Endothelial cell of umbilical vein (primary cell): ENCODE measurements around the gene TTLL7. TPM values are rescaled to one million over a fixed set of nuclear protein-coding genes. Genes with fewer than 3 reads are reported as not detected.
A peak's percentile ranks its signal among the peaks of the same experiment; 100 is the strongest.

Source experiments
- BruUV-seq: library from RNA; stranded (reverse); fragments of 400-500 nt; replicated peaks from 2 replicates; lab custom pipeline; 2021; lab: Mats Ljungman, UMichigan
- CTCF ChIA-PET: fragments of 300-600, 350-600 bp; sonication (Branson Sonifier 250); formaldehyde crosslinking; loops from one replicate; lab custom pipeline; 2021; ENCODE audit warnings: antibody characterized with exemption, inconsistent platforms; lab: Charles Lee
- POLR2A ChIA-PET: fragments of 300-600, 350-600 bp; sonication (Branson Sonifier 250); formaldehyde crosslinking; loops from one replicate; lab custom pipeline; 2021; ENCODE audit warnings: antibody characterized with exemption, inconsistent platforms; lab: Charles Lee
- DNase-seq: peaks from one replicate; pipeline ENCODE4 v3.0.0-alpha.2; 2011; ENCODE audit warnings: low read depth, low spot score
- FAIRE-seq: peaks from 2 replicates; lab custom pipeline; 2011; peaks lifted over from hg19 to GRCh38; lab: Jason Lieb, UNC
- H2AFZ ChIP-seq: 2 replicates; pipeline ENCODE4 v1.6.0; 2012; ENCODE audit warnings: low read depth, low read length, control low read depth, inconsistent platforms
- H3K27ac ChIP-seq: 2 replicates; pipeline ENCODE4 v1.5.1; 2011; ENCODE audit warnings: low read depth, mild to moderate bottlenecking, control low read depth, low read length, moderate library complexity; ENCODE audit not compliant: insufficient read depth
- H3K27me3 ChIP-seq, 2 experiments: 2 replicates each; pipeline versions ENCODE4 v1.6.0 to v1.6.1; 2011; ENCODE audit warnings: low read length in 2 of 2, mixed read lengths in 1 of 2; ENCODE audit not compliant: control insufficient read depth in 2 of 2, insufficient read depth in 2 of 2
- H3K36me3 ChIP-seq, 2 experiments: 2 replicates in 1 of 2; 3 replicates in 1 of 2; pipeline ENCODE4 v1.5.1; 2011; ENCODE audit warnings: low read length in 2 of 2, mild to moderate bottlenecking in 1 of 2, moderate library complexity in 1 of 2; ENCODE audit not compliant: control insufficient read depth in 2 of 2, insufficient read depth in 2 of 2; ENCODE audit errors: extremely low read depth in 1 of 2
- H3K4me1 ChIP-seq: 3 replicates; pipeline ENCODE4 v1.5.1; 2011; ENCODE audit warnings: mild to moderate bottlenecking, low read length; ENCODE audit not compliant: control insufficient read depth, insufficient read depth; ENCODE audit errors: extremely low read depth
- H3K4me2 ChIP-seq: 2 replicates; pipeline ENCODE4 v1.6.1; 2011; ENCODE audit warnings: low read length, control low read depth, mixed read lengths; ENCODE audit not compliant: insufficient read depth
- H3K4me3 ChIP-seq, 3 experiments: fragments of 200-600 bp in 1 of 3; sonication (generic), shearing (Covaris generic) in 1 of 3; replicated peaks in 1 of 3; 2 replicates each; pipeline ENCODE4 v1.5.1; 2011 to 2016; ENCODE audit warnings: control low read depth in 3 of 3, low read length in 3 of 3, mild to moderate bottlenecking in 2 of 3, inconsistent platforms in 1 of 3, low read depth in 1 of 3, moderate library complexity in 1 of 3; ENCODE audit not compliant: insufficient read depth in 1 of 3
- H3K79me2 ChIP-seq: 2 replicates; pipeline ENCODE4 v1.6.0; 2012; ENCODE audit warnings: low read length, inconsistent platforms; ENCODE audit not compliant: control insufficient read depth, insufficient read depth
- H3K9ac ChIP-seq: replicated peaks from 2 replicates; pipeline ENCODE3; 2011; ENCODE audit warnings: low read length, control low read depth; ENCODE audit not compliant: insufficient read depth; ENCODE audit errors: extremely low read depth
- H3K9me1 ChIP-seq: replicated peaks from 3 replicates; pipeline ENCODE4 v1.6.0; 2011; ENCODE audit warnings: mild to moderate bottlenecking, low read length; ENCODE audit not compliant: control insufficient read depth, insufficient read depth; ENCODE audit errors: extremely low read depth
- H3K9me3 ChIP-seq: replicated peaks from 2 replicates; pipeline ENCODE4 v1.5.1; 2012; ENCODE audit warnings: low read length, inconsistent platforms; ENCODE audit not compliant: control insufficient read depth, insufficient read depth
- H4K20me1 ChIP-seq: replicated peaks from 2 replicates; pipeline ENCODE3; 2011; ENCODE audit warnings: mild to moderate bottlenecking, low read length; ENCODE audit not compliant: control insufficient read depth, insufficient read depth; ENCODE audit errors: extremely low read depth
- CTCF ChIP-seq, 2 donors: IDR thresholded peaks; 1 replicate in 1 of 2; 2 replicates in 1 of 2; pipeline ENCODE4 v1.5.1; 2011; ENCODE audit warnings: low read length in 2 of 2, mild to moderate bottlenecking in 2 of 2, moderate library complexity in 2 of 2, control low read depth in 1 of 2, inconsistent platforms in 1 of 2, low read depth in 1 of 2; ENCODE audit not compliant: insufficient read depth in 1 of 2; ENCODE audit errors: extremely low read depth in 1 of 2
- EZH2 ChIP-seq: IDR thresholded peaks from 2 replicates; pipeline ENCODE4 v1.6.1; 2012; ENCODE audit warnings: borderline replicate concordance, low read depth, mild to moderate bottlenecking, moderate library complexity, low read length, inconsistent platforms; ENCODE audit not compliant: severe bottlenecking
- FOS ChIP-seq: IDR thresholded peaks from 2 replicates; pipeline ENCODE4 v1.6.1; 2011; ENCODE audit warnings: mild to moderate bottlenecking, low read length, moderate library complexity, borderline replicate concordance; ENCODE audit not compliant: insufficient read depth
- GATA2 ChIP-seq: IDR thresholded peaks from 2 replicates; pipeline ENCODE4 v1.7.0; 2011; ENCODE audit warnings: low read depth, mild to moderate bottlenecking, moderate library complexity, mixed read lengths, low read length; ENCODE audit not compliant: insufficient read length, insufficient read depth
- JUN ChIP-seq: IDR thresholded peaks from 2 replicates; pipeline ENCODE4 v1.6.1; 2011; ENCODE audit warnings: borderline replicate concordance, low read depth; ENCODE audit not compliant: insufficient read length, insufficient read depth
- MAX ChIP-seq: IDR thresholded peaks from 2 replicates; pipeline ENCODE4 v1.6.1; 2011; ENCODE audit not compliant: insufficient read depth, insufficient read length
- MYC ChIP-seq: IDR thresholded peaks from one replicate; pipeline ENCODE4 v1.6.1; 2011; ENCODE audit warnings: mild to moderate bottlenecking, low read depth, low read length
- POLR2A ChIP-seq: IDR thresholded peaks from 2 replicates; pipeline ENCODE4 v1.6.1; 2012; ENCODE audit warnings: low read depth, mild to moderate bottlenecking, control low read depth, low read length
- POLR2AphosphoS5 ChIP-seq: IDR thresholded peaks from 2 replicates; pipeline ENCODE4 v1.6.1; 2012; ENCODE audit warnings: low read depth, mild to moderate bottlenecking, control low read depth, low read length, moderate library complexity; ENCODE audit not compliant: insufficient read depth
- dilution Hi-C: fragments of 300-500 bp; cut with MboI; formaldehyde crosslinking; loops from one replicate; pipeline ENCODE4 v1.15.0; 2019; ENCODE audit warnings: low sequenced_read_pairs; ENCODE audit not compliant: extremely low pct_ligation_motif_present
- intact Hi-C: fragments of 100-400 bp; cut with micrococcal nuclease; formaldehyde crosslinking; loops from one replicate; pipeline ENCODE4 v1.10.0; 2022
- polyA plus RNA-seq, 4 experiments: library from polyadenylated mRNA; depleted of rRNA in 3 of 4; stranded (reverse) in 3 of 4; unstranded in 1 of 4; fragments of >200 nt; gene quantifications; 2 replicates each; pipeline versions ENCODE4 v1.2.1 to v1.2.3, GENCODE V29; 2011 to 2012; ENCODE audit warnings: missing spikeins in 1 of 4
- total RNA-seq: library from RNA; stranded (reverse); gene quantifications from 2 replicates; pipeline ENCODE4 v1.2.3, GENCODE V29; 2021

The TTLL7 gene
- total and polyA plus RNA-seq, 2 donors (not counting 3 experiments of a cell fraction or from before 2014, with no cell fraction given) = 2.1 to 11.7 TPM

GRCh38 chr1:83900524-83900923, 98.4 kb downstream of the TTLL7 start:
- Histone ChIP-seq H3K9me3 (no peaks in the 10 kb centered on the region), H4K20me1 (no peaks in the 10 kb centered on the region), H3K4me3 (no peak overlapping the region), H3K9me1 (no peaks in the 10 kb centered on the region), H2AFZ (no peak overlapping the region), H3K4me1 (peaks cover 3% of the 10 kb centered on the region), H3K79me2 (no peaks in the 10 kb centered on the region), H3K27me3 (no peaks in the 10 kb centered on the region), H3K4me2 (no peak overlapping the region), H3K9ac (no peak overlapping the region), H3K27ac (no peak overlapping the region), H3K36me3 (no peaks in the 10 kb centered on the region)
- no TSS peak for BruUV-seq
- dilution Hi-C loops (no loop called here), intact Hi-C loops (no loop called here)
- CTCF ChIA-PET = interaction anchor here (1.3 kb wide), 1 partner anchor 9 kb away, joined by 4 read pairs; no protein-coding TSS in a partner anchor
- no peak for TF ChIP-seq MAX
- DNase-seq (no peak), FAIRE-seq (peak; percentile 55)
- POLR2A ChIA-PET = no interaction called here

- Histone ChIP-seq H3K27me3 (no peaks in the 10 kb centered on the region), H2AFZ (no peak overlapping the region), H3K9me1 (no peaks in the 10 kb centered on the region), H3K79me2 (no peaks in the 10 kb centered on the region), H3K4me3 (no peak overlapping the region), H3K4me1 (peaks cover 13% of the 10 kb centered on the region), H3K4me2 (no peak overlapping the region), H3K9me3 (no peaks in the 10 kb centered on the region), H4K20me1 (no peaks in the 10 kb centered on the region), H3K36me3 (no peaks in the 10 kb centered on the region), H3K27ac (no peak overlapping the region), H3K9ac (no peak overlapping the region)
- no peak for DNase-seq
- BruUV-seq = no TSS peak
- dilution Hi-C loops = no loop called here
- POLR2A ChIA-PET = interaction anchor here (0.6 kb wide), 1 partner anchor 31 kb away, joined by 5 read pairs; no protein-coding TSS in a partner anchor
- intact Hi-C loops = no loop called here
- FAIRE-seq = no peak
- CTCF ChIA-PET = interaction anchor here (0.7 to 1.5 kb wide), 4 partner anchors 9 to 1603 kb away, joined by 3 to 4 read pairs (median 4); no protein-coding TSS in a partner anchor
- no peak for TF ChIP-seq POLR2A
- no peak for TF ChIP-seq POLR2AphosphoS5
- no peak for TF ChIP-seq CTCF (IDR thresholded peaks at IDR 0.05; ENCODE audit: extremely low read depth in 1 of 2, insufficient read depth in 1 of 2, low read depth in 1 of 2, low read length in 2 of 2)
- TF ChIP-seq MAX = no peak
- TF ChIP-seq GATA2 = no peak
- TF ChIP-seq JUN = no peak
- TF ChIP-seq FOS = no peak
- TF ChIP-seq MYC = no peak
- TF ChIP-seq EZH2 = no peak
Observed at GRCh38 chr1:83897516-83897915, 101.4 kb downstream of the TTLL7 start.
